Fibroblast of skin of back (primary cell): ENCODE measurements around the gene CPLX1.
"Not testable (repeated sequence)": the region's sequence is repeated elsewhere in the genome, so short reads cannot be mapped to it uniquely, and the experiment has no call there.

ENCODE experiments used
- DNase-seq: peaks from one replicate; pipeline ENCODE4 v3.0.0-alpha.2; 2013

The CPLX1 gene

GRCh38 chr4:819401-820229 is 6.3 kb downstream of the CPLX1 start:
- no peak for DNase-seq

GRCh38 chr4:818106-818921 is 7.6 kb downstream of the CPLX1 start:
- no peak for DNase-seq

GRCh38 chr4:815464-816146 is 10.3 kb downstream of the CPLX1 start:
- DNase-seq, result no peak

- no peak for DNase-seq
Observed at GRCh38 chr4:814312-814850, 11.5 kb downstream of the CPLX1 start.

DNA sequence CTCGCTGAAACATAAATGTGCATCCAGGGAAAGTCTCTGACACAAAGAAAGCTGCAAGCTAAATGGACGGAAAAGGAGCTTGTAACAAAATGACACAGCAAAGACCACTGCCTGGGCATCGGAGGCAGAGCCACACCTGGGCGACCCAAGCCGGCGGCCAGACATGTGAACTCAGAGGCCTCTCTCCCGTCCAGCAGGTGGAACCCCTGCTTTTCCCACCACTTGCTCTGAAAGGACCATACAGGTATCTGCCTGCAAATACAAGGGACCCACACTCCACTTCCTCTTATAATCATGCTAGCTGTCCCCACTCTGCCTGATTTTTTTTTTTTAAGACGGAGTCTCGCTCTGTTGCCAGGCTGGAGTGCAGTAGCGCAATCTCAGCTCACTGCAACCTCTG is 12.0 kb downstream of the CPLX1 start:
- DNase-seq, result no peak

GRCh38 chr4:808860-809570 is 16.9 kb downstream of the CPLX1 start:
- no peak for DNase-seq

- no peak for DNase-seq
Observed at GRCh38 chr4:807792-808191, 18.1 kb downstream of the CPLX1 start.

- DNase-seq, result not testable (repeated sequence)
Observed at GRCh38 chr4:806979-807378, 18.9 kb downstream of the CPLX1 start.

- DNase-seq, result no peak
Observed at GRCh38 chr4:804804-805203, 21.1 kb downstream of the CPLX1 start.

- no peak for DNase-seq
Observed at GRCh38 chr4:803884-804283, 22.0 kb downstream of the CPLX1 start.

DNA sequence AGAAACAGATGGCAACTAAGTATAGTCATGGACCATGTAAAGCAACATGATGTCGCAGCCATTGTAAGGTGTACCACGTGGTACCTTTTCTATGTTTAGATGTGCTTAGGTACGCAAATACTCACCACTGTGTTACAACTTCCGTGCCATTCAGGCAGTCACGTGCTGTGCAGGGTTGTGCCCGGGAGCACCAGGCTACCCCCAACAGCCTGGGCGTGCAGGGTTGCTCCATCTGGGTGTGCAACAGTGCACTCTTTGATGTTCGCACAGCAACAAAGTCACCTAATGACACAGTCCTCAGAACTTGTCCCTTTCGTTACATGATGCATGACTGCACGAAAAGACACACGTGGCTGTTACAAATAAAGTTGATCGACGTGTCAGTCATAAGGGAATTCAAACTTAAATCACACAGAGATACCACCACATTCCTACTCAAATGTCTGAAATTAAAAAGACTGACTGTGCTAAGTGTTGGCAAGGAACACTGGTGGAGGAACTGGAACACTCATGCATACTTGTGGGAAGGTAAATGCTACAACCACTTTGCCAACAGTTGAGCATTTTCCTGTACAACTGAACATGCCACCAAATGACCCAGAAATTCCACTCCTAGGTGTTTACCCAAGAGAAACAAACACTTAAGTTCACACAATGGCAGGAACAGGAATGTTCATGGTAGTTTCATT is 24.3 kb downstream of the CPLX1 start:
- no peak for DNase-seq

DNA sequence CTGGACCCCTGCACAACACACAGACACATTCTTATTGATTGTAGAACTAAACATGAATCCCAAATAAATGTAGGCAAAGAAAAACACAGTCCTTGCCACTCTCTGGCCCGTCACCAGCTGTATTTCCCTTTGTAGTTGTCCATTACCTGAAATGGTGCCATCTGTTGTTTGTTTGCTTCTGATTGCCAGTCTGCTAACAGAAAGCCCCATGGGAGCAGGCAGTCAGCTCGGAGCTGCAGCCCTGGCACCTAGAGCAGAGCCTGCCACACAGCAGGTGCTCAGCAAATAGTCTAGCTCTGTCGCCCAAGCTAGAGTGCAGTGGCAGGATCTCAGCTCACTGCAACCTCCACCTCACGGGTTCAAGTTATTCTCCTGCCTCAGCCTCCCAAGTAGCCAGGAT is 28.9 kb downstream of the CPLX1 start:
- DNase-seq, result no peak

GRCh38 chr4:796206-796605 is 29.7 kb downstream of the CPLX1 start:
- DNase-seq, result no peak

- DNase-seq, result no peak
Observed at GRCh38 chr4:795726-796119, 30.2 kb downstream of the CPLX1 start.

- DNase-seq, result no peak
Observed at GRCh38 chr4:794900-795725, 30.8 kb downstream of the CPLX1 start.

DNA sequence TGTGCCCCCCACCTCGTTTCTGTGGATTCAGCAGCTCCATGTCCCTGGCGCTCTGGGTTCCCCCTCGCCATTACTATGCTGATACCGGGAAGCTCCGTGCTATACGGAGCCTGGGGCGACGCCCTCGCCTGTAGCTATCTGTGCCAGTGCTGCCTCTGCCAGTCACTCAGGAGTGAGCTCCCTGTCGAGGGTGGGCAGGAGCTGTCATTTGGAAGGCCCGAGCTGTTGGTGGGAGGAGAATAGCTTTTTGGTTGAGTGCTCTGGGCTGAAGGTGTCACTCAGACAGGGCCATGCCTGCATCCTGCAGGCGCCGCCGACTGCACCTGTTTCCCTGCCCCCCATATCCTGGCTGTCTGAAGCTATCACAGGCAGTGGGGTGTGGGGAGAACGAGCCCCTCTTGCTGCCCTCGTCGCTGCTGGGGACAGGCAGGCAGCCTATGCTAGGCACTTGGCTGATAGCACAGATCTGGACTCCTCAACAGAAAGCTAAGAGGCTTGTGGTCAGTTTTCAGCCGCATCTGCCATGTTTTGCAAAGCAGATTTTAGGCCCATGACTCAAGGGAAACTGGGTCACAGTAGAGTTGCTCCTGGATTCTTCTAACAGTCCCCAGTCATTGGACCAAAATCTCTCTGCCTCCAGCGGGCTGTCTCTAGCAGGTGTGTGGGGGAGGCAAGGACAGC is 31.8 kb downstream of the CPLX1 start:
- no peak for DNase-seq

DNA sequence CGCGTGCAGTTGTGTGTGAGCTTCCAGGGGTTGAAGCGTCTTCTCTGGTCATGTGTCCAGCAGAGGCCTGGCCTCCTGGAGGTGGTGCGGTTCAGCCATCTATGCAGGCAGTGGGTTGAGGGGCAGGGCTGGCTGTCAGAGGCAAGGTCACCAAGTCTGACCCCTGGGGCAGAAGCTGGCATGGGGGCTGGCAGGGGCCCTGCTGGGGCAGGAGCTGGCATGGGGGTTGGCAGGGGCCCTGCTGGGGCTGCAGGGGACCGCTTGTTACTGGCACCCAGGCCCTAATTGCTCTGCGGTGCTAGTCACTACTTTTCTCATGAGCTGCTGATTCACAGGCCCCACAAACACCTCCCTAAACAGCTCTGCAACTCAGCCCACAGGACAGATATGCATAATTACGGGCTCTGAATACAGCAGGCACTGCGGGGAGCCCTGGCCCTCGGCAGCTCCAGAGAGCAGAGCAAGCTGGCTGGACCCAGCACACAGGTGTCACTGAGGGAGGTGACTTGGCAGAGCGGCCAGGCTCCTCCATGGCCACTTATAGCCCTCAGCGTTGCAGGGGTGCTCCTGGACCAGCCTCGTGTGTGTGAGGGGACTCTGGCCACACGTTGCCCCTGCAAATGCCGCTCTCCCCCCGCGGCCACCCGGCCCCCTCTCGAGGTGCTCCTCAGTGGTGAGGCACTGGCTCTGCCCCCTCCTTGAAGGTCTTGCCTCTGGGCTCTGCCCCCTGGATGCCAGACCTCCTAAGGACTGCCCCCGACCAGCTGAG is 32.7 kb downstream of the CPLX1 start:
- no peak for DNase-seq

DNA sequence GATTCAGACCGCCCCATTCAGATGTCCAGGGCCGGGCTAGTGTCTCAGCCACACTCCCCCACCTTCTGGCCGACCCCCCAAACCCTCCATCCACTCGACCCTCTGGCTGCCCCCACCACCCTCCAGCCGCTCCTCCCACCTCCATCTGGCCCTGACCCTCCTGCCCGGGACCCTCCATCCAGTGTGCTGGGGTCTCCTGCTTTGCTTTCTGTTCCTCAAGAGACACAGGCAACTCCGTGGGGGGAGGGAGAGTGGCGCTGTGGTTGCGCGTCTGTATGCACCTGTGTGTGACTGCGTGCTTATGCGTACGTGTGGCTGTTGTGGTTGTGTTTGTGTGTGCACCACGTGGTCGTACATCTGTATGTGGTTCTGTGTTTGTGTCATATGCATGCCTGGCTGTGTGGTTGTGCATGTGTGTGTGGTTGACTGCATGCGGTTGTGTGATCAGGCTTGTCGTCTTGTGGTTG is 33.3 kb downstream of the CPLX1 start:
- no peak for DNase-seq

- no peak for DNase-seq
Observed at GRCh38 chr4:791898-792625, 33.9 kb downstream of the CPLX1 start.
